Suprapubic skin (tissue), 3 donors: Measurements from ENCODE around the gene VPS37D.

ENCODE experiments used
- EP300 ChIP-seq: sonication (generic); formaldehyde crosslinking; IDR thresholded peaks from one replicate; pipeline ENCODE4 v1.6.1; 2017; ENCODE audit warnings: antibody characterized with exemption
- POLR2A ChIP-seq, 2 donors: fragments of 450-650 bp; IDR thresholded peaks; one replicate each; pipeline ENCODE4 v1.6.1; 2017; ENCODE audit warnings: antibody characterized with exemption in 2 of 2, mild to moderate bottlenecking in 2 of 2, moderate library complexity in 2 of 2
- TF ChIP-seq, protein P1 (sequence below), 2 donors: fragments of 200-600 bp in 1 of 2; fragments of 450-650 bp in 1 of 2; sonication (generic) in 1 of 2; IDR thresholded peaks; one replicate each; pipeline ENCODE4 v1.5.1; 2016 to 2019; ENCODE audit warnings: antibody characterized with exemption in 2 of 2, mild to moderate bottlenecking in 1 of 2, moderate library complexity in 1 of 2

- TF ChIP-seq, protein P1, sequence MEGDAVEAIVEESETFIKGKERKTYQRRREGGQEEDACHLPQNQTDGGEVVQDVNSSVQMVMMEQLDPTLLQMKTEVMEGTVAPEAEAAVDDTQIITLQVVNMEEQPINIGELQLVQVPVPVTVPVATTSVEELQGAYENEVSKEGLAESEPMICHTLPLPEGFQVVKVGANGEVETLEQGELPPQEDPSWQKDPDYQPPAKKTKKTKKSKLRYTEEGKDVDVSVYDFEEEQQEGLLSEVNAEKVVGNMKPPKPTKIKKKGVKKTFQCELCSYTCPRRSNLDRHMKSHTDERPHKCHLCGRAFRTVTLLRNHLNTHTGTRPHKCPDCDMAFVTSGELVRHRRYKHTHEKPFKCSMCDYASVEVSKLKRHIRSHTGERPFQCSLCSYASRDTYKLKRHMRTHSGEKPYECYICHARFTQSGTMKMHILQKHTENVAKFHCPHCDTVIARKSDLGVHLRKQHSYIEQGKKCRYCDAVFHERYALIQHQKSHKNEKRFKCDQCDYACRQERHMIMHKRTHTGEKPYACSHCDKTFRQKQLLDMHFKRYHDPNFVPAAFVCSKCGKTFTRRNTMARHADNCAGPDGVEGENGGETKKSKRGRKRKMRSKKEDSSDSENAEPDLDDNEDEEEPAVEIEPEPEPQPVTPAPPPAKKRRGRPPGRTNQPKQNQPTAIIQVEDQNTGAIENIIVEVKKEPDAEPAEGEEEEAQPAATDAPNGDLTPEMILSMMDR (IDR thresholded peaks at IDR 0.05): no peak
- no peak for TF ChIP-seq EP300
- TF ChIP-seq POLR2A (IDR thresholded peaks at IDR 0.05): no peak
These were observed 45.1 kb upstream of the VPS37D start for GRCh38 chr7:73622527-73622908.
